Left ventricle myocardium inferior (tissue), 1 donor: Measurements from ENCODE around the gene NSL1. TPM values are rescaled to one million over a fixed set of nuclear protein-coding genes. Genes with fewer than 3 reads are reported as not detected.
"Not testable (repeated sequence)": the region's sequence is repeated elsewhere in the genome, so short reads cannot be mapped to it uniquely, and the experiment has no call there.

ENCODE experiments used
- DNase-seq: peaks from one replicate; pipeline ENCODE4 v3.0.0-alpha.2; 2020
- H3K27ac ChIP-seq: fragments of 200-600 bp; replicated peaks from 2 replicates; pipeline ENCODE4 v1.8.0; 2021
- H3K27me3 ChIP-seq: fragments of 200-600 bp; 2 replicates; pipeline ENCODE4 v1.8.0; 2021; ENCODE audit warnings: low read depth
- H3K36me3 ChIP-seq: fragments of 200-600 bp; 2 replicates; pipeline ENCODE4 v1.8.0; 2021
- H3K4me1 ChIP-seq: fragments of 200-600 bp; 2 replicates; pipeline ENCODE4 v1.8.0; 2021
- H3K4me3 ChIP-seq: fragments of 200-600 bp; 2 replicates; pipeline ENCODE4 v1.8.0; 2021; ENCODE audit warnings: mild to moderate bottlenecking, moderate library complexity
- H3K9me3 ChIP-seq: fragments of 200-600 bp; replicated peaks from 2 replicates; pipeline ENCODE4 v1.8.0; 2021
- intact Hi-C: fragments of 100-400 bp; cut with micrococcal nuclease; formaldehyde crosslinking; loops from one replicate; pipeline ENCODE4 v1.11.0; 2022
- long read RNA-seq: library from polyadenylated mRNA; unstranded; transcript quantifications from one replicate; pipeline ENCODE4 v2.0.0, GENCODE V29; 2021
- total RNA-seq: library from RNA; stranded (reverse); fragmentation: NEBNext Ultra II Directional; extraction: Animal tissue kit (Norgen Biotek cat#: 25700); gene quantifications from one replicate; pipeline ENCODE4 v1.2.1, GENCODE V29; 2021
- TF ChIP-seq, protein P1 (sequence below): fragments of 200-600 bp; IDR thresholded peaks from 2 replicates; pipeline ENCODE4 v1.8.0; 2021; ENCODE audit warnings: antibody characterized with exemption, mild to moderate bottlenecking, borderline replicate concordance
- donor health status: DM: no; HTN: yes; CAD: no; lungs with severe emphysema.

The NSL1 gene, protein sequence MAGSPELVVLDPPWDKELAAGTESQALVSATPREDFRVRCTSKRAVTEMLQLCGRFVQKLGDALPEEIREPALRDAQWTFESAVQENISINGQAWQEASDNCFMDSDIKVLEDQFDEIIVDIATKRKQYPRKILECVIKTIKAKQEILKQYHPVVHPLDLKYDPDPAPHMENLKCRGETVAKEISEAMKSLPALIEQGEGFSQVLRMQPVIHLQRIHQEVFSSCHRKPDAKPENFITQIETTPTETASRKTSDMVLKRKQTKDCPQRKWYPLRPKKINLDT
- total RNA-seq: 29.0 TPM
- long read RNA-seq, transcript NSL1-202 (6 exons, 2,317 nt): major isoform, 16 of 23 reads
- long read RNA-seq, partial matches to known transcripts: 0 of 23 reads
- long read RNA-seq, other reads (novel, unspliced or antisense): 4 of 23 reads

DNA sequence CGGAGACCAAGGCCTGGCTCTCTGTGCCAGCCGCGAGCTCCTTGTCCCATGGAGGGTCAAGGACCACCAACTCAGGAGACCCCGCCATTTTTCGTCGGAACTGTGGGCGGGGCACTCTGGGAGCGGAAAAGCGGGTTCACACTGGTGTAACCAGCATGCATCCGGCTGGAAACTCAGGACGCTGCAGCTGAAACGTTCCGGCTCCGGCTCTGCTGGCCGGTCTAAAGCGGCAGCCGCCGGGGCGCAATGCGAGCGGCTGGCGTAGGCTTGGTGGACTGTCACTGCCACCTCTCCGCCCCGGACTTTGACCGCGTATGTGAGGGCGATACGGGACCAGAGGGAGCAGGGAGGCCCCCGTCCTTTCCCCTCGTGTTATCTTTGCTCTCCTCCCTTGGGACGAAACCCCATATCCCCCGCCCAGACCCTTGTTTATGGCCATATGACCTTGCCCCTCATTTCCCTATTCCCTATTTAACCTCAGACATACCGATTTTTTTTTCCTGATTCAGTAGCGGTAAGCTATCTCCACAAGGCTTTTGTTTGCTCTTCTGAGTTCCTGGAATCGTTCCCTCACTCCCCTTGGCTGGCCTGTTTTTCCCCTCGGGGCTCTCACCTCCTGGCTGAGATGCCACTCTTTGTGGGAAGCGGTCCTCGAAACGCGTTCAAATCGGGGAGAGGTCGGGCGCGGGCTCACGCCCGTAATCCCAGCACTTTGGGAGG is at the start of gene NSL1, which contains the start of gene TATDN3:
Gene NSL1 (minus strand): TSS at position 102 of the 720 bp plus-strand sequence. CDS start 14 bp downstream, at position 88.
Gene TATDN3 (plus strand): TSS at position 219 of the 720 bp plus-strand sequence. CDS start 28 bp downstream, at position 247.
- TF ChIP-seq, protein P1, sequence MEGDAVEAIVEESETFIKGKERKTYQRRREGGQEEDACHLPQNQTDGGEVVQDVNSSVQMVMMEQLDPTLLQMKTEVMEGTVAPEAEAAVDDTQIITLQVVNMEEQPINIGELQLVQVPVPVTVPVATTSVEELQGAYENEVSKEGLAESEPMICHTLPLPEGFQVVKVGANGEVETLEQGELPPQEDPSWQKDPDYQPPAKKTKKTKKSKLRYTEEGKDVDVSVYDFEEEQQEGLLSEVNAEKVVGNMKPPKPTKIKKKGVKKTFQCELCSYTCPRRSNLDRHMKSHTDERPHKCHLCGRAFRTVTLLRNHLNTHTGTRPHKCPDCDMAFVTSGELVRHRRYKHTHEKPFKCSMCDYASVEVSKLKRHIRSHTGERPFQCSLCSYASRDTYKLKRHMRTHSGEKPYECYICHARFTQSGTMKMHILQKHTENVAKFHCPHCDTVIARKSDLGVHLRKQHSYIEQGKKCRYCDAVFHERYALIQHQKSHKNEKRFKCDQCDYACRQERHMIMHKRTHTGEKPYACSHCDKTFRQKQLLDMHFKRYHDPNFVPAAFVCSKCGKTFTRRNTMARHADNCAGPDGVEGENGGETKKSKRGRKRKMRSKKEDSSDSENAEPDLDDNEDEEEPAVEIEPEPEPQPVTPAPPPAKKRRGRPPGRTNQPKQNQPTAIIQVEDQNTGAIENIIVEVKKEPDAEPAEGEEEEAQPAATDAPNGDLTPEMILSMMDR: no peak
- DNase-seq: peak; percentile 88
- peak within 1 kb of the TSS; percentile 86 for H3K4me3 ChIP-seq
- H3K36me3 ChIP-seq: peaks cover 14% of the 10 kb centered on the region
- H3K9me3 ChIP-seq: no peaks in the 10 kb centered on the region
- no peaks in the 10 kb centered on the region for H3K27me3 ChIP-seq
- intact Hi-C loops: no loop called here
- H3K27ac ChIP-seq: peak within 1 kb of the TSS; percentile 94
- H3K4me1 ChIP-seq: peaks cover 55% of the 10 kb centered on the region

DNA sequence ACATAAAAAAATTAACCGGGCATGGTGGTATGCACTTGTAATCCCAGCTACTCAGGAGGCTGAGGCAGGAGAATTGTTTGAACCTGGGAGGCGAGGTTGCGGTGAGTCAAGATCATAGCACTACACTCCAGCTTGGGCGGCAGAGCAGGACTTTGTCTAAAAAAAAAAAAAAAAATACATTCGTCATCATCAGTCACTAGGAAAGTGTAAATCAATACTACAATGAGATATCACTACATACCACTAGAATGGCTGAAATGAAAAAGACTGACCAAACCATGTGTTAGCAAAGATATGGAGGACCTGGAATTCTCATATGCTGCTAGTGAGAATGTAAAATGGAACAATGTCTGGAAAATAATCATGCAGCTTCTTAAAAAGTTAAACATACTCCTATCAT is 46.6 kb upstream of the NSL1 start:
- DNase-seq: no peak
- H3K4me1 ChIP-seq: no peaks in the 10 kb centered on the region
- no peaks in the 10 kb centered on the region for H3K27me3 ChIP-seq
- no peaks in the 10 kb centered on the region for H3K36me3 ChIP-seq
- H3K27ac ChIP-seq: no peak overlapping the region
- no peaks in the 10 kb centered on the region for H3K9me3 ChIP-seq
- TF ChIP-seq, protein P1: no peak
- intact Hi-C loops: no loop called here
- no peak overlapping the region for H3K4me3 ChIP-seq

DNA sequence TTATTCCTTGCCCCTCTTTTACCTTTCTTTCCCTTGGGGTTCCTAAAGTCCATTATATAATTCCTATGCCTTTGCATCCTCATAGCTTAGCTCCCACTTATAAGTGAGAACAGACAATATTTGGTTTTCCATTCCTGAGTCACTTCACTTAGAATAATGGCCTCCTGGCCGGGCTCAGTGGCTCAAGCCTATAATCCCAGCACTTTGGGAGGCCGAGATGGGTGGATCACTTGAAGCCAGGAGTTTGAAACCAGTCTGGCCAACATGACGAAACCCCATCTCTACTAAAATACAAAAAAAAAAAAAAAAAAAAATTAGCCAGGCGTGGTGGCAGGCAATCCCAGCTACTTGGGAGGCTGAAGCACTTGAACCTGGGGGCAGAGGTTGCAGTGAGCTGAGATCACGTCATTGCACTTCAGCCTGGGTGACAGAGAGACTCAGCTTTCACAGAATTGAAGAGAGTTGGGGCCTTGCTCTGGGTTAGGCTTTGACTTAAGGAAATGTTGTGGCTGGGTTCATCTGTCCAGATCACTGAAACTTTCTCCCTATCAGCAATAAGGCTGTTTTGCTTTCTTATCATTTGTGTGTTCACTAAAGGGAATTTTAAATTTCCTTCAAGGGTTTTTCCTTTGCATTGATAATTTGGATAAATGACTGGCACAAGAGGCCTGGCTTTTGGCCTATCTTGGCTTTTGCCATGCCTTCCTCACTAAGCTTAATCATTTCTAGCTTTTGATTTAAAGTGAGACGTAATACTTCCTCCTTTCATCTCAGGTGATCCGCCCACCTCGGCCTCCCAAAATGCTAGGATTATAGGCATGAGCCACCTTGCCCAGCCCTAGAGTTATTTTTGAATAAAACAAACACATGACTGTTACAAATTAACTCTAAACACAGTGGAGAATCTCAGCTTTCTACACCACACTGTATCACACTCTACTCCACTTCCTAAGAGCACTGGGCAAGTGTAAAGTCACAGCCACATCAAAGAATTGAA is 41.9 kb upstream of the NSL1 start:
- intact Hi-C loops, DNase-seq: not testable (repeated sequence)

DNA sequence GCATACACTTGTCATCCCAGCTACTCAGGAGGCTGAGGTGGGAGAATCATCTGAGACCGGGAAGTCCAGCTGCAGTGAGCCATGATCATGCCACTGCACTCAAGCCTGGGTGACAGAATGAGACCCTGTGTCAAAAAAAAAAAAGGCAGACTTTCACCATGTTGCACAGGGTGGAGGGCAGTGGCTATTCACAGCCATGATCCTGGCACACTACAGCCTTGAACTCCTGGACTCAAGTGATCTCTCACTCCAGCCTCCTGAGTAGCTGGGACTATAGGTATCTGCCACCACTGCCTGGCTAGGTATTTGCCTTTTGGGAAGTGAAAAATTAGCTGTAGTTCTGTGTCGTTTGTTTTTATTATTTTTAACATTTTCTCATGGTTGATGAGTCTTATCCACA is 36.8 kb upstream of the NSL1 start:
- Histone ChIP-seq H3K27ac (no peak overlapping the region), H3K4me3 (no peak overlapping the region), H3K27me3 (no peaks in the 10 kb centered on the region), H3K4me1 (no peaks in the 10 kb centered on the region), H3K36me3 (no peaks in the 10 kb centered on the region), H3K9me3 (peaks cover 18% of the 10 kb centered on the region)
- intact Hi-C loops: no loop called here
- DNase-seq: no peak
- TF ChIP-seq, protein P1: no peak

More for the DNA sequence above, 41.9 kb upstream of the NSL1 start:
- not testable (repeated sequence) for H3K4me1 ChIP-seq, H3K4me3 ChIP-seq, H3K36me3 ChIP-seq, H3K27me3 ChIP-seq, H3K27ac ChIP-seq, H3K9me3 ChIP-seq

DNA sequence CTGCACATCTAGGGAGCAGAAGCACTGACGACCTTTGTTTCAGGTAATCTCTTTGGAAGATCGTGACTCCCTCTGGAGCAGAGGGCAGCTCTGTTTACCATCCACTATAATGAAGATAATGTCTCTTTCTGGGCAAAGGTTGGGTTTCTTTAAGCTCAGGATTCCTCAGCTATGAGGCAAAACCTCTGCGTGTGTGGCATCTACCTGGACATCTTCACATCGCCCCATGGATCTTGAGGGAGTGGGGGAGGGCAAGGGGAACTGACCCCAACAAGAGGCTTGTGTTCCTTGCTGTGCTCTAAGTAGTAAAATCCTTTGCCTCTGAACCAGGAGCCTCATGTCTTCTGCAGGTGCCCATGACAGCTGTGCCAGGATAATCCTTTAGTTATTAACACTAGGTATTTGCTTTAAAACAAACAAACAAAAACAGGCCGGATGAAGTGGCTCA is 36.3 kb upstream of the NSL1 start:
- H3K27me3 ChIP-seq: no peaks in the 10 kb centered on the region
- intact Hi-C loops: no loop called here
- no peak for DNase-seq
- H3K27ac ChIP-seq: no peak overlapping the region
- H3K4me1 ChIP-seq: no peaks in the 10 kb centered on the region
- H3K4me3 ChIP-seq: no peak overlapping the region
- TF ChIP-seq, protein P1: no peak
- peaks cover 18% of the 10 kb centered on the region for H3K9me3 ChIP-seq
- no peaks in the 10 kb centered on the region for H3K36me3 ChIP-seq
